ENCODE results near the gene IL34.
"Not testable (repeated sequence)": the region's sequence is repeated elsewhere in the genome, so short reads cannot be mapped to it uniquely, and the experiment has no call there.

IL34 gene

GRCh38 chr16:70659953-70660671 lies 13.8 kb downstream of the IL34 start:
- DNase-seq, result no peak

GRCh38 chr16:70660672-70661350 lies 14.5 kb downstream of the IL34 start:
- no peak for DNase-seq

- DNase-seq, result no peak
These were observed 15.2 kb downstream of the IL34 start for GRCh38 chr16:70661534-70661917.

GRCh38 chr16:70661918-70662641 lies 15.7 kb downstream of the IL34 start:
- DNase-seq, result no peak

- no peak for DNase-seq
These were observed 16.7 kb downstream of the IL34 start for GRCh38 chr16:70662991-70663523.

GRCh38 chr16:70663524-70664324 lies 17.4 kb downstream of the IL34 start:
- no peak for DNase-seq

- no peak for DNase-seq
These were observed 18.2 kb downstream of the IL34 start for GRCh38 chr16:70664325-70665112.

- no peak for DNase-seq
These were observed 18.8 kb downstream of the IL34 start for GRCh38 chr16:70665113-70665694.

GRCh38 chr16:70665806-70666735 lies 19.7 kb downstream of the IL34 start:
- DNase-seq, result no peak

GRCh38 chr16:70670175-70670574 lies 23.8 kb downstream of the IL34 start:
- no peak for DNase-seq

- not testable (repeated sequence) for DNase-seq
These were observed 24.6 kb downstream of the IL34 start for GRCh38 chr16:70670938-70671337.

- DNase-seq, result no peak
These were observed 28.1 kb downstream of the IL34 start for GRCh38 chr16:70674221-70675014.

- DNase-seq, result no peak
These were observed 29.6 kb downstream of the IL34 start for GRCh38 chr16:70675851-70676513.

- no peak for DNase-seq
These were observed 30.5 kb downstream of the IL34 start for GRCh38 chr16:70676675-70677498.

- no peak for DNase-seq
These were observed 31.3 kb downstream of the IL34 start for GRCh38 chr16:70677499-70678120.

GRCh38 chr16:70678121-70678897 lies 31.9 kb downstream of the IL34 start:
- no peak for DNase-seq
